Measurements from ENCODE around the gene POM121L2. TPM values are rescaled to one million over a fixed set of nuclear protein-coding genes. Genes with fewer than 3 reads are reported as not detected.

The POM121L2 gene
- total and polyA plus RNA-seq, 9 of the 15 experiments (the other 6 are each of a cell fraction or from before 2014, with no cell fraction given) = 0.23 to 0.45 TPM; not detected in 7

GRCh38 chr6:27312950-27313271 lies 838 bp upstream of the POM121L2 start:
- intact Hi-C loops (cut with micrococcal nuclease) (no loop called here), in situ Hi-C loops (cut with MboI) (no loop called here)
- Histone ChIP-seq H3K27me3 (ENCODE audit: control insufficient read depth in 2 of 2, insufficient read depth in 2 of 2, low read length in 2 of 2) (no peaks in the 10 kb centered on the region), H3K4me1 (replicated peaks in 1 of 2; ENCODE audit: control insufficient read depth in 2 of 2, insufficient read depth in 2 of 2, low read length in 2 of 2) (peaks cover 0 to 9% of the 10 kb centered on the region in 2 experiments; a peak in 1 of 5 replicates), H2AFZ (ENCODE audit: low read depth, low read length) (no peak overlapping the region), H4K20me1 (replicated peaks; ENCODE audit: control insufficient read depth, insufficient read depth, low read length) (no peaks in the 10 kb centered on the region), H3K9me3 (replicated peaks; ENCODE audit: control insufficient read depth, insufficient read depth, low read depth, low read length) (peaks cover 16% of the 10 kb centered on the region; the same call in 1 of the 2 replicates), H3K4me3 (no peak overlapping the region), H3K4me2 (ENCODE audit: insufficient read depth, low read length) (no peak overlapping the region), H3K9ac (ENCODE audit: insufficient read depth in 1 of 2, low read depth in 2 of 2, low read length in 2 of 2) (no peak overlapping the region), H3K27ac (ENCODE audit: extremely low read depth, low read depth, low read length) (no peak overlapping the region), H3K9me1 (ENCODE audit: control insufficient read depth, insufficient read depth, low read length) (no peaks in the 10 kb centered on the region), H3K36me3 (ENCODE audit: control insufficient read depth, insufficient read depth, low read length) (no peaks in the 10 kb centered on the region), H3K79me2 (ENCODE audit: control insufficient read depth, insufficient read depth, low read length) (no peaks in the 10 kb centered on the region)
- CTCF ChIA-PET (ENCODE audit: low intra/inter-chr PET ratio) = no interaction called here
- POLR2A ChIA-PET = no interaction called here
- DNase-seq (ENCODE audit: extremely low read depth in 1 of 4, low spot score in 3 of 4) = no peak
- TF ChIP-seq, protein P1, sequence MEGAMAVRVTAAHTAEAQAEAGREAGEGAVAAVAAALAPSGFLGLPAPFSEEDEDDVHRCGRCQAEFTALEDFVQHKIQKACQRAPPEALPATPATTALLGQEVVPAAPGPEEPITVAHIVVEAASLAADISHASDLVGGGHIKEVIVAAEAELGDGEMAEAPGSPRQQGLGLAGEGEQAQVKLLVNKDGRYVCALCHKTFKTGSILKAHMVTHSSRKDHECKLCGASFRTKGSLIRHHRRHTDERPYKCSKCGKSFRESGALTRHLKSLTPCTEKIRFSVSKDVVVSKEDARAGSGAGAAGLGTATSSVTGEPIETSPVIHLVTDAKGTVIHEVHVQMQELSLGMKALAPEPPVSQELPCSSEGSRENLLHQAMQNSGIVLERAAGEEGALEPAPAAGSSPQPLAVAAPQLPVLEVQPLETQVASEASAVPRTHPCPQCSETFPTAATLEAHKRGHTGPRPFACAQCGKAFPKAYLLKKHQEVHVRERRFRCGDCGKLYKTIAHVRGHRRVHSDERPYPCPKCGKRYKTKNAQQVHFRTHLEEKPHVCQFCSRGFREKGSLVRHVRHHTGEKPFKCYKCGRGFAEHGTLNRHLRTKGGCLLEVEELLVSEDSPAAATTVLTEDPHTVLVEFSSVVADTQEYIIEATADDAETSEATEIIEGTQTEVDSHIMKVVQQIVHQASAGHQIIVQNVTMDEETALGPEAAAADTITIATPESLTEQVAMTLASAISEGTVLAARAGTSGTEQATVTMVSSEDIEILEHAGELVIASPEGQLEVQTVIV (CRISPR knock-in tag; IDR thresholded peaks at IDR 0.05; ENCODE audit: borderline replicate concordance) = no peak
- TF ChIP-seq TAF7 (tag; IDR thresholded peaks at IDR 0.05) (no peak), MTA1 (IDR thresholded peaks at IDR 0.05; ENCODE audit: borderline replicate concordance) (no peak), SRSF1 (IDR thresholded peaks at IDR 0.05; ENCODE audit: low read depth, low read length) (no peak), CREB3L1 (IDR thresholded peaks at IDR 0.05; ENCODE audit: borderline replicate concordance, low read depth) (no peak), ZNF24 (IDR thresholded peaks at IDR 0.05) (no peak), ZNF717 (CRISPR knock-in tag; IDR thresholded peaks at IDR 0.05) (no peak), RBM34 (IDR thresholded peaks at IDR 0.05; ENCODE audit: borderline replicate concordance, insufficient read depth, low read length) (no peak), TCF7L2 (IDR thresholded peaks at IDR 0.05; ENCODE audit: low read depth, low read length) (no peak), ELK1 (CRISPR knock-in tag; IDR thresholded peaks at IDR 0.05) (no peak), PRMT5 (CRISPR knock-in tag; IDR thresholded peaks at IDR 0.05) (no peak), PURB (CRISPR knock-in tag; IDR thresholded peaks at IDR 0.05; ENCODE audit: low read depth) (no peak), ZNF253 (CRISPR knock-in tag; conservative IDR thresholded peaks at IDR 0.05) (no peak)
- TF ChIP-seq, protein P2, sequence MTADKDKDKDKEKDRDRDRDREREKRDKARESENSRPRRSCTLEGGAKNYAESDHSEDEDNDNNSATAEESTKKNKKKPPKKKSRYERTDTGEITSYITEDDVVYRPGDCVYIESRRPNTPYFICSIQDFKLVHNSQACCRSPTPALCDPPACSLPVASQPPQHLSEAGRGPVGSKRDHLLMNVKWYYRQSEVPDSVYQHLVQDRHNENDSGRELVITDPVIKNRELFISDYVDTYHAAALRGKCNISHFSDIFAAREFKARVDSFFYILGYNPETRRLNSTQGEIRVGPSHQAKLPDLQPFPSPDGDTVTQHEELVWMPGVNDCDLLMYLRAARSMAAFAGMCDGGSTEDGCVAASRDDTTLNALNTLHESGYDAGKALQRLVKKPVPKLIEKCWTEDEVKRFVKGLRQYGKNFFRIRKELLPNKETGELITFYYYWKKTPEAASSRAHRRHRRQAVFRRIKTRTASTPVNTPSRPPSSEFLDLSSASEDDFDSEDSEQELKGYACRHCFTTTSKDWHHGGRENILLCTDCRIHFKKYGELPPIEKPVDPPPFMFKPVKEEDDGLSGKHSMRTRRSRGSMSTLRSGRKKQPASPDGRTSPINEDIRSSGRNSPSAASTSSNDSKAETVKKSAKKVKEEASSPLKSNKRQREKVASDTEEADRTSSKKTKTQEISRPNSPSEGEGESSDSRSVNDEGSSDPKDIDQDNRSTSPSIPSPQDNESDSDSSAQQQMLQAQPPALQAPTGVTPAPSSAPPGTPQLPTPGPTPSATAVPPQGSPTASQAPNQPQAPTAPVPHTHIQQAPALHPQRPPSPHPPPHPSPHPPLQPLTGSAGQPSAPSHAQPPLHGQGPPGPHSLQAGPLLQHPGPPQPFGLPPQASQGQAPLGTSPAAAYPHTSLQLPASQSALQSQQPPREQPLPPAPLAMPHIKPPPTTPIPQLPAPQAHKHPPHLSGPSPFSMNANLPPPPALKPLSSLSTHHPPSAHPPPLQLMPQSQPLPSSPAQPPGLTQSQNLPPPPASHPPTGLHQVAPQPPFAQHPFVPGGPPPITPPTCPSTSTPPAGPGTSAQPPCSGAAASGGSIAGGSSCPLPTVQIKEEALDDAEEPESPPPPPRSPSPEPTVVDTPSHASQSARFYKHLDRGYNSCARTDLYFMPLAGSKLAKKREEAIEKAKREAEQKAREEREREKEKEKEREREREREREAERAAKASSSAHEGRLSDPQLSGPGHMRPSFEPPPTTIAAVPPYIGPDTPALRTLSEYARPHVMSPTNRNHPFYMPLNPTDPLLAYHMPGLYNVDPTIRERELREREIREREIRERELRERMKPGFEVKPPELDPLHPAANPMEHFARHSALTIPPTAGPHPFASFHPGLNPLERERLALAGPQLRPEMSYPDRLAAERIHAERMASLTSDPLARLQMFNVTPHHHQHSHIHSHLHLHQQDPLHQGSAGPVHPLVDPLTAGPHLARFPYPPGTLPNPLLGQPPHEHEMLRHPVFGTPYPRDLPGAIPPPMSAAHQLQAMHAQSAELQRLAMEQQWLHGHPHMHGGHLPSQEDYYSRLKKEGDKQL (CRISPR knock-in tag; IDR thresholded peaks at IDR 0.05; ENCODE audit: borderline replicate concordance) = no peak
- ATAC-seq = no peak
- no TSS peak for BruUV-seq (replicated peaks)
- WGBS (ENCODE audit: insufficient coverage, low coverage, missing lambda C conversion rate) = 79% methylated on average over 8 of the region's 8 CpGs
- FAIRE-seq = no peak
